H54 (cell line): Measurements from ENCODE around the gene LSR.

ENCODE experiments used
- DNase-seq: peaks from one replicate; pipeline ENCODE4 v3.0.0; 2011; ENCODE audit warnings: low spot score, mixed read lengths; ENCODE audit not compliant: insufficient read length
- FAIRE-seq: peaks from 3 replicates; lab custom pipeline; 2011; peaks lifted over from hg19 to GRCh38; lab: Jason Lieb, UNC
- POLR2A ChIP-seq: IDR thresholded peaks from 2 replicates; pipeline ENCODE4 v1.6.1; 2011; ENCODE audit warnings: low read depth, mild to moderate bottlenecking, low read length

LSR gene

DNA sequence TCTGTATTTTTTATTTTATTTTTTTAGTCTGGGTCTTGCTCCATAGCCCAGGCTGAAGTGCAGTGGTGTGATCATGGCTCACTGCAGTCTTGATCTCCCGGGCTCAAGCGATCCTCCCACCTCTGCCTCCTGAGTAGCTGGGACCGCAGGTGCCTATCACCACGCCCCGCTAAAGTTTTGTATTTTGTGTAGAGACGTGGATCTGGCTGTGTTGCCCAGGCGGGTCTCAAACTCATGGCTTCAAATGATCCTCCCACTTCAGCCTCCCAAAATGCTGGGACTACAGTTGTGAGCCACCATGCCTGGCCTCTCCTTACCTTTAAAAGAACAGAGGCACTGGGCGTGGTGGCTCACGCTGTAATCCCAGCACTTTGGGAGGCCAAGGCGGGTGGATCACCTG, 38.9 kb downstream of the LSR start:
- DNase-seq (no peak), FAIRE-seq (no peak)
- TF ChIP-seq POLR2A: no peak

DNA sequence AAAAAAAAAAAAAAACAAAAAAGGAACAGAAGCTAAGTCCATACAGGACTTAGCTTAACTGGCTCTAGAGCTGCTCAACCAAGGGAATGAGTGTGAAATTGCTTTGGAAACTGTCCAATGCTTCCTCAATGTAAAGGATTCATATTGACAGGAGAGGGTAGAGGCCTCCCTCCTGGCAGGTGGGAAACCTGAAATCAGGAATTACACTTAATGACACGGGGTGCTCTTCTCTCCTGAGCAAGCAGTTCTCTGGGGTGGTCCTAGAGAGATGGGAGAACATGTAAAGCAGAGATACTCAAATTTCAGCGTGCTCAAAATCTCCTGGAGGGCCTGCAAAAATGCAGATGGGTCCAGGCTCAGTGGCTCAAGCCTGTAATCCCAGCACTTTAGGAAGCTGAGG, 39.5 kb downstream of the LSR start:
- no peak for DNase-seq
- no peak for FAIRE-seq
- TF ChIP-seq POLR2A: no peak

DNA sequence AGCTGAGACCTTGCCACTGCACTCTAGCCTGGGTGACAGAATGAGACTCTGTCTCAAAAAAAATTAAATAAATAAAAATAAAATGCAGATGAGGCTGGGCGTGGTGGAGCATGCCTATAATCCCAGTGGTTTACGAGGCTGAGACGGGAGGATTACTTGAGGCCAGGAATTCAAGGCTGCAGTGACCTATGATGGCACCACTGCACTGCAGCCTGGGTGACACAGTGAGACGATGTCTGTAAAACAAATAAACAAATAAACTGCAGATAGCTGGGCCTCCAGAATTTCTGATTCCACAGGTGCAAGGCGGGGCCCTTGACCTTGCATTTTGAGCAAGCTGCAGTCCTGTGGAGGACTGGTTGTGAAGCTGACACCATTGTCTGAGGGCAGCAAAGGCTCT, 40.1 kb downstream of the LSR start:
- FAIRE-seq (no peak), DNase-seq (no peak)
- TF ChIP-seq POLR2A: no peak

DNA sequence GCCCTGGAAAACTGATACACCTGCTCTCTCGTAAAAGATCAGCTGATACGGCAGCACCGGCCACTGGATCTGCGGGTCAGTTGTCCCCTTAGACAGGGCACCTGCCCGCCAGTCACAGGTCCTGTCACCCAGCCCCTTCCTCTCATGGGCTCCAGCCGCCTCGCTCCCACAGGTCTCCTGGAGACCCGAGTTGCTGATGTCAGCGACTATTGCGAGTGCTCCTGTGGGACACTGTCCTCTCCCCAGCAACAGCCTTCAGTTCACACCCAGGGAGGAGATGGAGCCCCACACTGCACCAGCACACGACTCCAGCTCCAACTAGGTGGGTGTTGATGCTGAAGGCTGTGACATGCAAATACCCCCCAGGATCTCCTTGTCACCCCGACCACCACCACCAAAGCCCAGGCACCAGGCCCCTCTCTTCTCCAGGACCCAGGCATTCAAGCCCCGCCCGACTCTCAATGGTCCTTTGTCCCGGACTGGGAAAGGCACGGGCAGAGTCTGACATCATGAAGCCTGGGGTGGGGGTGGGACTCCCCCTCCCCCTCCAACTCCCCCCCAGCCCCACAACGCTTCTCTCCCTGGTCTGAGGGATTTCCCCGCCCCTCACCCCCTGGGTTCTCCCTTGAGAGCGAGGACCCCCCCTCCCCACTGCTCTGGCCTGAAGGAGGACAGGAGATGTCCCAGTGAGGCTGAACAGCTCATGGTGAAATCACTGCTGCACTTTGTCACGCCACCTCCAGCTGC, 41.8 kb downstream of the LSR start:
- FAIRE-seq: no peak
- DNase-seq: no peak
- no peak for TF ChIP-seq POLR2A

DNA sequence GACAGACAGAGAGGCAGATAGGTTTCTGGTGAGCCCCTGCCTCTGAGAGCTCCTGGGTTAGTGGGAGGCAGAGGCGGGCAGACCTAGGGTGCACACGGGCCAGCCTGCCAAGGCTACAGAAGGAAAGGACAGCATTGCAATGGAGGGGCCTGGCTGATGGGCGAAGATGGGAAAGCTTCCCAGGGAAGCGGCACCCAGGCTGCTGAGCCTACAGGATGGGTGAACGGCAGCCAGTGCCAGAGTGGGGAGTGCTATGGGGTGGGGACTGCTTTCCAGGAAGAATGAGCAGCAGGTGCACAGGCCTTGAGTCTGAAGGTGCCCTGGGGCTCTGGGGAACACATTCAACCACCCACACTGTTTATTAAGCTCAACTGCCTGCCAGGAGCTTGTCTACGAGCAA, 42.5 kb downstream of the LSR start:
- no peak for FAIRE-seq
- no peak for DNase-seq
- TF ChIP-seq POLR2A: no peak

DNA sequence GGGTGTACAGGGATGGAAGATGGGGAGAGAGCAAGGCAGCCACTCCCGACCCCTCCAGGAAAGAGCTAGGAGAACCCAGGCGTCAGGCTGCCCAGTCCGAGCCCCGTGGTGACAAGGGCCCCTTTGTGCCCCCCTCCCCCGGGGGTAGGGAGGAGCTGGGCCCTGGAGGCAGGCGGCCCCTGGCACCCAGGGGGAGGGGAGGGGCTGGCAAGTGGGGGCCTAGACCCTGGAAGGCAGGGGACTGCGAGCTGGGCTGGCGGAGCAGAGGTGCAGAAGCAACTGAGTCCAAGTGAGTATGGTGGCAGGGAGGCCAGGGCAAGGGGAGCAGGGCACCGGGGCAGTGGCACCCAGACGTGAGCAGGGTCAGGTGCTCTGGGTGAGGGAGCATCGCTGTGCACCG, 43.1 kb downstream of the LSR start, which contains the start of gene MAG:
MAG (plus strand) TSS at position 246 of the 400 bp plus-strand sequence. CDS start 3,248 bp downstream, outside the sequence.
- FAIRE-seq (no peak), DNase-seq (no peak)
- TF ChIP-seq POLR2A: no peak

DNA sequence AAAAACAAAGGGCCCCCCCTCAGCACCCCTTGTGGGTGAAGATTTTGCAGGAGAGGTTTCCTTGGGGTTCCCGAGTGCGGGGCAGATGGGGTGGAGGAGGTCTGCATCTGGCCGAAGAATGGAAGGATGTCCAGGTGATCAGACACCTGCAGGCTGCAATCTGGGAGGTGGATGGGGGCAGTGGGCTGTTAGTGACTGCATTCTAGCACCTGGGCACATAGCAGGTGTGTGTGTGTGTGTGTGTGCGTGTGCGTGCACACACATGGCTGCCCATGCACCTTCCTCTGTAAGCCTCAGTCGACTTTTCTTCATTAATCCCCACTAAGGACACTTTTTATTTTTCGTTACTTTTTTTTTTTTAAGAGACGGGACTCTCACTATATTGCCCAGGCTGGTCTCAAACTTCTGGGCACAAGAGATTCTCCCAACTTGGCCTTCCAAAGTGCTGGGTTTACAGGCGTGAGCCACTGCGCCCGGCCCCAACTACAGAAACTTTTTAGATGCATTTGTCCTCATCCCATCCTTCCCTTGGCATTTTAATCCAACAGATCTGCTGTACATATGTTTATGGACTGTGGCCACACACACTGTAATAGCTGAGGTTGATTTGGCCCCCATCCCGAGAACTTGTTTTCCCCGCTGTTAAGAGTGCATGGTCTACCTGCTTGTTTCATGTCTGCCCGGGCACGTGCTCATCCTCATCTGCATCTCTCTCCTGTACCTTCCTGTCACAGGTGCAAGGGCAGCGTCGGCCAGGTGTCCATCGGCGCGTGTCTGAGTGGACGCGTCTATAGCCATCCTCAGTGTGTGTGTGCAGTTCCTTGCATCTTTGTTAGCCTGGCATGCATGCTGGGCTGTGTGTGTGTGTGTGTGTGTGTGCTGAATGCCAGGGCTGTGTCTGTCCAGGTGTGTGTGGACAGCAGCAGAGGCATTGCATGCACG, 43.9 kb downstream of the LSR start:
- no peak for TF ChIP-seq POLR2A
- FAIRE-seq (no peak), DNase-seq (no peak)

DNA sequence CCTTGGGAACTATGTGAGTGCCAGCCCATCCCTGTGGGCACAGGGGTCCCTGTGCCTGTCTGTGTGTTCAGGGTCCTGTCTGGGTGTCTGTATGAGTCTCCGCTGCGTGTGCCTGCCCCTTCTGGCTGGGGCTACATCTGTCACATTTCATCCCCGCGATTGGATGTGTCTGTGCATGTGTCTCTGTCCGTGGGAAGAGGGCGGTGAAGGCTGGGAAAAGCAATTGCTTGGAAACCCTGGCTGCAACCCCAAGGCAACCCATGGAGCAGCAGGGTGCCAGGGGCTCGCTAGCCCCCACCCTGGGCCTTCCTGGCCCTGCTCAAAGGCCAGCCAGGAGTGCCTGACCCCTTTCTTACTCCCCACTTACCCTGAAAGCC, 44.5 kb downstream of the LSR start:
- no peak for TF ChIP-seq POLR2A
- DNase-seq: no peak
- FAIRE-seq: no peak

DNA sequence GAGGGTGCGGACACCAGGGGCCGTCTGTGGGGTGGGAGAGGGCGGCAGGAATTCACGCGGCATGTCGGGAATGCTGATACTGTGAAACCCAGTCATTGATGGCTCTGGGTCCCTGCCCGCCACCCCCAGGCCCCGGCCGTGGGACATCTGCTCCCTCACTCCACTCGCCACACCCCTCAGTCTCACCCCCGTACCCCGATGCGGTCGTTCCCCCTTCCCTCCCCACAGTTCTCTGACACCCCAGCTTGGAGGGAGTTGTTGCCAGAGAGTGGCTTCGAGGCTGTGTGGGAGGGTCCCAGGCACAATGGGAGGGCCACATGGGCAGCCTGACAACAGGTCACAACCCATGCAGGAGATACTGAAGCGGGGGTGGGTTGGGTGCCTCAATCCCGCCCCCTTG, 45.0 kb downstream of the LSR start:
- no peak for TF ChIP-seq POLR2A
- FAIRE-seq: no peak
- DNase-seq: no peak

DNA sequence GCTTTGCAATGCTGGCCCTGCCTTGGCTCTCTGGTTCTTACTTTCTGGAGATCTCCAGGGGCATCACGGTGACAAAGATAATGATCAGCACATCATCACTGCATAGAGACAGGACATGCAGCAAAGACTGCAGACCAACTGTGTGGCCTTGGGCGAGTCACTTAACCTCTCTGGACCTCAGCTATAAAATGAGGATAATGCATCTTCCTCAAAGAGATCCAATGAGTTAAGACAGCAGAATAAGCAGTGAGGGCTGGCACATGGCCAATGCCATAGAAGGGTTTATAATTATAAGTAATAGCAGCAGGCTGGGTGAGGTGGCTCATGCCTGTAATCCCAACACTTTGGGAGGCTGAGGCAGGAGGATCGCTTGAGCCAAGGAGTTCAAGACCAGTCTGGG, 45.5 kb downstream of the LSR start:
- no peak for TF ChIP-seq POLR2A
- FAIRE-seq: no peak
- no peak for DNase-seq

DNA sequence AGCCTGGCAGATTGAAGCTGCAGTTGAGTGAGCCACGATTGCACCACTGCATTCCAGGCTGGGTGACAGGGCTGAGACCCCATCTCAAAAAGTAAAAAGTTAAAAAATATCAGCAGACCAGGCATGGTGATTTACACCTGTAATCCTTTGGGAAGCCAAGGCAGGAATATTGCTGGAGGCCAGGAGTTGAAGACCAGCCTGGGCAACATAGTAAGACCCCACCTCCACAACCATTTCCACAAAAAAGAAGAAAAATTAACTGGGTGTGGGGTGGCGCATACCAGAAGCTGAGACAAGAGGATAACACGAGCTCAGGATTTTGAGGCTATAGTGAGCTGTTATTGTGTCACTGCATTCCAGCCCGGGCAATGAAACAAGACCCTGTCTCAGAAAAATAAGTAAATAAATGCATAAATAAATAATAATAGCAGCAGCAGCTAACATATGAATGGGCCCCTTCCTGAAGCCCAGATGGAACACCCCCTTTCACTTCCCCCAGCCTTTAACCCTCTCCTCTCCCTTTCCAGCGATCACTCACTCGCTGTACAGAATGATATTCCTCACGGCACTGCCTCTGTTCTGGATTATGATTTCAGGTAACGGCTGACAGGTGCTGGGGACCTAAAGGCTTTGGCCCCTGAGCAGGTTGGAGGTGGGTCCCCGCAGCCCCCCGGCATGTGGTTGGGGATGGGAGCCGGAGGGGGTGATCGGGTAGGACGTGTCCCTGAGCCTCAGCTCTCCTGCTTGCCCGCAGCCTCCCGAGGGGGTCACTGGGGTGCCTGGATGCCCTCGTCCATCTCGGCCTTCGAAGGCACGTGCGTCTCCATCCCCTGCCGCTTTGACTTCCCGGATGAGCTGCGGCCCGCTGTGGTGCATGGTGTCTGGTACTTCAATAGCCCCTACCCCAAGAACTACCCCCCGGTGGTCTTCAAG, 46.3 kb downstream of the LSR start:
- no peak for TF ChIP-seq POLR2A
- no peak for FAIRE-seq
- no peak for DNase-seq

DNA sequence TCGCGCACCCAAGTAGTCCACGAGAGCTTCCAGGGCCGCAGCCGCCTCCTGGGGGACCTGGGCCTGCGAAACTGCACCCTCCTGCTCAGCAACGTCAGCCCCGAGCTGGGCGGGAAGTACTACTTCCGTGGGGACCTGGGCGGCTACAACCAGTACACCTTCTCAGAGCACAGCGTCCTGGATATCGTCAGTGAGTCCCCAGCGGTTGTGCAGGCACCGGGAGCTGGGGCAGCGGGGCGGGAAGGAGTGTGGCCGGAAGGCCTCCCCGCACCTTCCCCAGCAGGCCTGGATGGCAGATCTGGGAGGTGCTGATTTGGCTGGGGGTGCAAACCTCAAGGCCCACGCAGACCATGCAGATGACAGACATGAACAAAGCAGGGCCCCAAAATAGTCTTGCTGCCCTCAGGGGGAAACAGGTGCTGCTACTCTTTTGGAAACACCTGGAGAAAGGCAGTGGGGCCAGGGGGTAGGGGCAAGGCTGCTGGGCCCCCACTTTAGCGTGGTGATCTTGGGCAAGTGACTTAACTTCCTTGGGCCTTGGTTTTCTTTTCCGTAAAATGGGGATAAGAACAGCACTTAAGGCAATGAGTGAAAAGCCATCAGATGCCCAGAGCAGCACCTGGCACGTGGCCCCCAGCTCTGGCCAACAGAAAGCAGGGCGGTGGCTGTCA, 47.1 kb downstream of the LSR start:
- no peak for DNase-seq
- no peak for TF ChIP-seq POLR2A
- no peak for FAIRE-seq
